Hepatocyte (in vitro differentiated cells): ENCODE measurements around the gene DAPK2. TPM values are rescaled to one million over a fixed set of nuclear protein-coding genes. Genes with fewer than 3 reads are reported as not detected.

Experiments
- DNase-seq: peaks from one replicate; pipeline ENCODE4 v3.0.0-alpha.2; 2016; ENCODE audit warnings: low spot score
- H2AFZ ChIP-seq: fragments of 200-600 bp; sonication (generic); 2 replicates; pipeline ENCODE4 v1.6.0; 2016; ENCODE audit warnings: antibody characterized with exemption, mild to moderate bottlenecking
- H3K27ac ChIP-seq: fragments of 200-600 bp; sonication (generic); 2 replicates; pipeline ENCODE4 v1.5.1; 2016; ENCODE audit warnings: mild to moderate bottlenecking
- H3K27me3 ChIP-seq: fragments of 200-600 bp; sonication (generic); 2 replicates; pipeline ENCODE4 v1.6.1; 2016
- H3K36me3 ChIP-seq: fragments of 200-600 bp; sonication (generic); replicated peaks from 2 replicates; pipeline ENCODE4 v1.5.1; 2016; ENCODE audit warnings: low read depth; ENCODE audit not compliant: insufficient read depth
- H3K4me1 ChIP-seq: fragments of 200-600 bp; sonication (generic); 2 replicates; pipeline ENCODE4 v1.5.1; 2016; ENCODE audit warnings: mild to moderate bottlenecking, moderate library complexity; ENCODE audit not compliant: insufficient read depth
- H3K4me2 ChIP-seq: fragments of 200-600 bp; sonication (generic); 2 replicates; pipeline ENCODE4 v1.6.0; 2016
- H3K4me3 ChIP-seq: fragments of 200-600 bp; sonication (generic); 2 replicates; pipeline ENCODE4 v1.5.1; 2016; ENCODE audit warnings: mild to moderate bottlenecking
- H3K79me2 ChIP-seq: fragments of 200-600 bp; sonication (generic); 2 replicates; pipeline ENCODE4 v1.6.0; 2017; ENCODE audit warnings: mild to moderate bottlenecking
- H3K9me2 ChIP-seq: fragments of 200-600 bp; sonication (generic); replicated peaks from 2 replicates; pipeline ENCODE4 v1.6.0; 2017; ENCODE audit warnings: mild to moderate bottlenecking; ENCODE audit not compliant: insufficient read depth
- H3K9me3 ChIP-seq: fragments of 200-600 bp; sonication (generic); 2 replicates; pipeline ENCODE4 v1.5.1; 2016; ENCODE audit warnings: low read depth, mild to moderate bottlenecking
- H4K20me1 ChIP-seq: fragments of 200-600 bp; sonication (generic); 2 replicates; pipeline ENCODE4 v1.6.0; 2016; ENCODE audit warnings: mild to moderate bottlenecking; ENCODE audit not compliant: insufficient read depth, poor library complexity, severe bottlenecking
- CTCF ChIP-seq: fragments of 200-600 bp; sonication (generic); IDR thresholded peaks from 2 replicates; pipeline ENCODE4 v1.5.1; 2016; ENCODE audit warnings: antibody characterized with exemption, mild to moderate bottlenecking; ENCODE audit not compliant: poor library complexity
- EZH2 ChIP-seq: fragments of 200-600 bp; sonication (generic); IDR thresholded peaks from 2 replicates; pipeline ENCODE4 v1.6.1; 2016; ENCODE audit warnings: antibody characterized with exemption, mild to moderate bottlenecking, borderline replicate concordance
- EZH2phosphoT487 ChIP-seq: fragments of 200-600 bp; sonication (generic); IDR thresholded peaks from one replicate; pipeline ENCODE4 v1.6.1; 2018; ENCODE audit warnings: antibody characterized with exemption, mild to moderate bottlenecking, low read depth, moderate library complexity; ENCODE audit not compliant: unreplicated experiment, severe bottlenecking
- WGBS: methylation state at CpG from one replicate; pipeline ENCODE4 v1.1.6; 2016; ENCODE audit warnings: low lambda C conversion rate; ENCODE audit errors: missing lambda C conversion rate; 5-methylcytosine and 5-hydroxymethylcytosine counted together
- polyA plus RNA-seq: library from polyadenylated mRNA; unstranded; fragments of >200 nt; fragmentation: Nextera tagmentation; extraction: Ambion mirVana; gene quantifications from 2 replicates; pipeline ENCODE4 v1.2.1, GENCODE V29; 2016
- total RNA-seq: library from RNA; depleted of rRNA; stranded (reverse); fragments of >200 nt; gene quantifications from 2 replicates; pipeline ENCODE4 v1.2.3, GENCODE V29; 2014

DAPK2 gene
- total and polyA plus RNA-seq, 2 experiments from 2014 or later: 4.9 to 5.1 TPM

GRCh38 chr15:63918317-63918672, 128.0 kb downstream of the DAPK2 start:
- H3K4me2 ChIP-seq: no peak overlapping the region
- H3K27ac ChIP-seq: no peak overlapping the region
- H3K79me2 ChIP-seq: no peaks in the 10 kb centered on the region
- H4K20me1 ChIP-seq: no peaks in the 10 kb centered on the region
- no peaks in the 10 kb centered on the region for H3K9me2 ChIP-seq
- H3K27me3 ChIP-seq: no peaks in the 10 kb centered on the region
- no peak for TF ChIP-seq EZH2phosphoT487
- TF ChIP-seq CTCF: no peak
- TF ChIP-seq EZH2: no peak
- H3K4me1 ChIP-seq: peaks cover 9% of the 10 kb centered on the region
- no peak overlapping the region for H3K4me3 ChIP-seq
- H2AFZ ChIP-seq: no peak overlapping the region
- DNase-seq: no peak
- H3K36me3 ChIP-seq: no peaks in the 10 kb centered on the region
- H3K9me3 ChIP-seq: no peaks in the 10 kb centered on the region
- 51% methylated on average over 6 of the region's 6 CpGs for WGBS

GRCh38 chr15:63917588-63918316, 128.5 kb downstream of the DAPK2 start:
- no peak for DNase-seq
- no peak overlapping the region for H3K4me3 ChIP-seq

GRCh38 chr15:63915873-63916771, 130.2 kb downstream of the DAPK2 start:
- no peaks in the 10 kb centered on the region for H3K27me3 ChIP-seq
- H3K4me3 ChIP-seq: no peak overlapping the region
- no peaks in the 10 kb centered on the region for H3K9me2 ChIP-seq
- peaks cover 13% of the 10 kb centered on the region for H3K4me1 ChIP-seq
- no peaks in the 10 kb centered on the region for H3K79me2 ChIP-seq
- no peak overlapping the region for H2AFZ ChIP-seq
- no peaks in the 10 kb centered on the region for H3K36me3 ChIP-seq
- no peak for DNase-seq
- TF ChIP-seq EZH2phosphoT487 (no peak), CTCF (peak; percentile 29)
- 65% methylated on average over 9 of the region's 9 CpGs for WGBS
- no peaks in the 10 kb centered on the region for H4K20me1 ChIP-seq
- no peak overlapping the region for H3K27ac ChIP-seq
- no peak overlapping the region for H3K4me2 ChIP-seq
- no peaks in the 10 kb centered on the region for H3K9me3 ChIP-seq

More at GRCh38 chr15:63917588-63918316, 128.5 kb downstream of the DAPK2 start:
- Histone ChIP-seq H3K9me3 (no peaks in the 10 kb centered on the region), H3K27ac (no peak overlapping the region), H3K36me3 (no peaks in the 10 kb centered on the region), H3K79me2 (no peaks in the 10 kb centered on the region), H3K9me2 (no peaks in the 10 kb centered on the region), H3K4me2 (no peak overlapping the region), H4K20me1 (no peaks in the 10 kb centered on the region), H2AFZ (no peak overlapping the region), H3K4me1 (peaks cover 13% of the 10 kb centered on the region), H3K27me3 (no peaks in the 10 kb centered on the region)
- TF ChIP-seq CTCF (no peak), EZH2 (no peak), EZH2phosphoT487 (no peak)
- WGBS: 82% methylated on average over 8 of the region's 8 CpGs
